HFF-Myc (cell line): Measurements from ENCODE around the gene BMP8B.

Experiments
- DNase-seq: peaks from one replicate; pipeline ENCODE4 v3.0.0-alpha.2; 2011; ENCODE audit warnings: low read depth; ENCODE audit errors: extremely low read depth
- H3K4me3 ChIP-seq: replicated peaks from 2 replicates; pipeline ENCODE4 v1.5.1; 2011; ENCODE audit warnings: low read depth, mild to moderate bottlenecking, control low read depth, low read length
- TF ChIP-seq, protein P1 (sequence below): IDR thresholded peaks from 2 replicates; pipeline ENCODE4 v1.5.1; 2012; ENCODE audit warnings: mild to moderate bottlenecking, low read depth, low read length, control low read depth; ENCODE audit errors: missing control alignments

The BMP8B gene

DNA sequence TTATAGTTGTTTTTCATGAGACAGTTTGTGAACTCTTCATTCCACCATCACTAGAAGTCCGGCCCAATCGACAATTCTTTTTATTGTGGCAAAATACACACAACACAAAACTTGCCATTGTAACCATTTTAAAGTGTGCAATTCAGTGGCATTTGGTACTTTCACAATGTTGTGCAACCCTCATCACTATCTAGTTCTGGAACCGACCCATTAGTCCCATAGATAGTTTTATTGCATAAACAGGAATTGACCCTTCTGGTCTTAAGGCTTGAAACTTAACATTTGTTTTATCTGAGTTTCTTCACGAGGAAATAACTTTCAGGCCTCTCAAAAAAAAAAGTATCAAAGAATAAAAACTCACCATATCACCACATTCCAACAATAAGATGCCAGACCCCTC lies 58.8 kb downstream of the BMP8B start:
- DNase-seq: no peak
- TF ChIP-seq, protein P1, sequence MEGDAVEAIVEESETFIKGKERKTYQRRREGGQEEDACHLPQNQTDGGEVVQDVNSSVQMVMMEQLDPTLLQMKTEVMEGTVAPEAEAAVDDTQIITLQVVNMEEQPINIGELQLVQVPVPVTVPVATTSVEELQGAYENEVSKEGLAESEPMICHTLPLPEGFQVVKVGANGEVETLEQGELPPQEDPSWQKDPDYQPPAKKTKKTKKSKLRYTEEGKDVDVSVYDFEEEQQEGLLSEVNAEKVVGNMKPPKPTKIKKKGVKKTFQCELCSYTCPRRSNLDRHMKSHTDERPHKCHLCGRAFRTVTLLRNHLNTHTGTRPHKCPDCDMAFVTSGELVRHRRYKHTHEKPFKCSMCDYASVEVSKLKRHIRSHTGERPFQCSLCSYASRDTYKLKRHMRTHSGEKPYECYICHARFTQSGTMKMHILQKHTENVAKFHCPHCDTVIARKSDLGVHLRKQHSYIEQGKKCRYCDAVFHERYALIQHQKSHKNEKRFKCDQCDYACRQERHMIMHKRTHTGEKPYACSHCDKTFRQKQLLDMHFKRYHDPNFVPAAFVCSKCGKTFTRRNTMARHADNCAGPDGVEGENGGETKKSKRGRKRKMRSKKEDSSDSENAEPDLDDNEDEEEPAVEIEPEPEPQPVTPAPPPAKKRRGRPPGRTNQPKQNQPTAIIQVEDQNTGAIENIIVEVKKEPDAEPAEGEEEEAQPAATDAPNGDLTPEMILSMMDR: no peak
- H3K4me3 ChIP-seq: no peak overlapping the region

DNA sequence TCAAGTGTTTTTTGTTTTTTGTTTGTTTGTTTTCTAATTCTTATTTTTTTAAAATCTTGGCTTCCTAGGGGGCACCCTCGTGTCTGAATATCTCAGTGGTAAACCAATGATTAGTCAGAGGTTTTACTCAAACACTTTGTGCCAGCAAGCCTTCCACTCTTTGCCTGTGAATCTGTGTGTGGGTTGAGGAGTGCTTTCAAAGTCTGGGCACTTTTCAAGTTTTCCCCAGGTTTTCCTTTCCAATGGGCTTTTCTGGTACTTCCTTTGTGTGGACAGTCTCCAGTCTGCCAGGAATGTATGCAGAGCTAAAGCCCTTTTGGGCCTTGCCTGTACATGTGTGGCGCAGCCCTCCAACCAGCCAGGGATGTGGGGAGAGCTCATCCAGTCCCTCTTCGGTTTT lies 59.6 kb downstream of the BMP8B start:
- TF ChIP-seq, protein P1: no peak
- H3K4me3 ChIP-seq: no peak overlapping the region
- no peak for DNase-seq

- TF ChIP-seq, protein P1: no peak
- no peak overlapping the region for H3K4me3 ChIP-seq
- DNase-seq: no peak
These were observed 60.7 kb downstream of the BMP8B start for GRCh38 chr1:39727932-39728317.

DNA sequence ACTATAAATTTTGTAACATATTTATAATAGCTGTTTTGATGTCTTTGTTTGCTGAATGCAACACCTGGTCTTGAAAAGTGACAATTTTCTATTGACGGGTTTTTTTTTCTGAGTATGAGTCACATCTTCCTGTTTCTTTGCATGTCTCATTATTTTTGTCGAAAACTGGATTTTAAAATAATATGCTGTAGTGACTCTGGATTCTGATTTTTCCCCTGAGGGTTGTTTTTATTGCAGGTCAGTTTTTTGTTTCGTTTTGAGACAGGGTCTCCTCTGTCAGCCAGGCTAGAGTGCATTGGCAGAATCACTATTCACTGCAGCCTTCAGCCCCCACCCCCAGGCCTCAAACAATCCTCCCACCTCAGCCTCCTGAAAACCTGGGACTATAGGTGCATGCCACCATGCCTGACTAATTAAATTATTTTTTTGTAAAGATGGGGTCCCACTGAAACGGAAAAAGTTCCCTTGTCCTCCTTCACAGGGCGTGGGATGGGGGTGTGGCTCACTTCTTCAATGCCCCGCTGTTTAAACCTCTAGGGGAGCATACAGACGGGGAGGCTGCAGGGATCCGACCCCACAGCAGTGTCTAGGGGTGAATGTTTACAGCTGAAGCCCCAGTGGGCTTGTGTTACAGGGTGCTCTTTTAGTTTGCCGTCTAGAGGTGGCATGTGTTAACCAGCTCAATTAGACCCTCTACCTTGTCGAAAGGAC lies 61.3 kb downstream of the BMP8B start:
- TF ChIP-seq, protein P1: no peak
- no peak for DNase-seq
- H3K4me3 ChIP-seq: no peak overlapping the region

- DNase-seq: no peak
- no peak overlapping the region for H3K4me3 ChIP-seq
- TF ChIP-seq, protein P1: no peak
These were observed 62.1 kb downstream of the BMP8B start for GRCh38 chr1:39726600-39726999.

GRCh38 chr1:39722495-39722894 lies 66.2 kb downstream of the BMP8B start:
- no peak overlapping the region for H3K4me3 ChIP-seq
- TF ChIP-seq, protein P1: no peak
- no peak for DNase-seq

DNA sequence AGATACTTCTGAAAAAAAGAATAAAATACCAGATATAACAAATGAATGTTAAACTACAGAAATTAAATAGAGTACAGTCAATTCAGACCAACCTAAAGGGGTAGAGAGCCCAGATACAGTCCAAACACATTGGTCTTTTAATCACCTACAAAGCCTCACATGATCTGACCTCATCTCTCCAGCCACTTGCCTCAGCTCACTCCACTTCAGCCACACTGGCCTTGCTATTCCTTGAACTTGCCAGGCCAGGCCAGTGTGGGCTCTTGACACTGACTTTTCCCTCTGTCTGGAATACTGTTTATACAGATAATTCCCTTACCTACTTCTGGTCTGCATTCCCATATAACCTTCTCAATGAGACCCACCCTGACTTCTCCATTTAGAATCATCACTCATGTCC lies 67.0 kb downstream of the BMP8B start:
- no peak overlapping the region for H3K4me3 ChIP-seq
- TF ChIP-seq, protein P1: no peak
- DNase-seq: no peak
